HL-60/S4 (cell line): ENCODE measurements around the gene TFG.

Experiments used
- in situ Hi-C: fragments of 300-500 bp; cut with MboI; formaldehyde crosslinking; loops from 2 replicates; pipeline ENCODE4 v1.14.3; 2022; ENCODE audit warnings: low sequenced_read_pairs

Gene TFG

DNA sequence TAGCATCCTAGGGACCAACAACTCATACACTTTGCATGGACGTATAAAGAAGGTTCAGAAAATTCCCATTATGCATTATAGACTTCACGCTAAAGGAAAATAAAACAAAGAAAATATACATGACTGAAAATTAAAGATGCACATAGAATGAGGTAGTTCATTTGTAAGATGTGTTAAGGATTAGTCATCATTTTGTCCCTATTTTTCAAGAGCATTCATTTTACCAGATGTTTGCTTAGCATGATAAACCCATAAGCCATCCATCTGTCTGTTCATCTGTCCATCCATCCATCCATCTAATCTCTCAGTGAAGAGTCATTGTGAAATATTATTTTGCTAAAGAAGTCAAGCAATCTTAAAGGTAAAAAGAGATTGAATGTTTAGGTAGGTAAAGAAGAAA lies 80.3 kb downstream of the TFG start:
- in situ Hi-C loops = no loop called here

DNA sequence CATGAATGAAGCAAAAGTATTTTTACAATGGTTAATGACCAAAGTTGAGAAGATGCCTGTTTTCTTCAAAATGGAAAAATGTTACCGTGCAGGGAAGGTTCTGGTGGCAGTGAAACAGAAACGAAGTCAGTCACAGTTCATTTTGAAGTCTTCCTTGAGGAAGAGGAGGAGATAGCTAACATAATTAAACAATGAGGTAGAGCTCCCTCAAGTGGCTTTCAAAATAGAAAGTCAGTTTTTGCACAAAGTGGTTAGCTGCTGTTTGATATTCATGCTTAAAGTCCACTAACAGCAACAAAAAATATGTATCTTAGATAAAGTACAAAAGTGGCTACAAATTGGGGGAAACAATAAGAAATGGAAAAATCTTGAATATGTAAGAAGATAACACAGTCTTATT lies 87.3 kb downstream of the TFG start:
- in situ Hi-C loops = no loop called here

DNA sequence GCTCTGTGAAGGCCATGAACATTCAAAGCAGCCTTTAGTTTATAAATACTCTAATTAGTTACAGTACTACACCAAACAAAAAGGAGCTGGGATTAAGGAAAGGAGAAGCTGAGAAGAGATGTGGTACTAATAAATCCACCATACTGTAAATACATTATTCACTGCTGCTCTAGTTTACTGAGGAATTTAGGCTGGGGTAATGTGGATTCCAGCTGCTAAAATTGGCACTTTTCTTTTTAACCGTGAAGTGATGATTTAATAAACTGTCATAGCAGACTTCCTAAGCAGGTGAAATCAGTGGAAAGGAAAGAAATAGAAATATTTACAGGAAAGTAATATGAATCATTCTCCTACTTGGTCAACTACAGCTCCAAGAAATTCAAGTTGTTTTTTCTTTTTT lies 88.7 kb downstream of the TFG start:
- in situ Hi-C loops = no loop called here
